Gastrocnemius medialis (tissue), 4 donors: ENCODE data around the gene ZBTB2.

Source experiments
- POLR2A ChIP-seq, 2 donors: fragments of 450-650 bp; IDR thresholded peaks; one replicate each; pipeline ENCODE4 v1.6.1; 2017; ENCODE audit warnings: antibody characterized with exemption in 2 of 2, mild to moderate bottlenecking in 2 of 2, moderate library complexity in 2 of 2
- TF ChIP-seq, protein P1 (sequence below), 5 experiments: fragments of 450-650 bp in 3 of 5; fragments of 200-600 bp in 2 of 5; sonication (generic) in 2 of 5; IDR thresholded peaks in 4 of 5; conservative IDR thresholded peaks in 1 of 5; 1 replicate in 4 of 5; 2 replicates in 1 of 5; pipeline ENCODE4 v1.5.1; 2016 to 2019; ENCODE audit warnings: antibody characterized with exemption in 5 of 5, mild to moderate bottlenecking in 3 of 5, moderate library complexity in 3 of 5

DNA sequence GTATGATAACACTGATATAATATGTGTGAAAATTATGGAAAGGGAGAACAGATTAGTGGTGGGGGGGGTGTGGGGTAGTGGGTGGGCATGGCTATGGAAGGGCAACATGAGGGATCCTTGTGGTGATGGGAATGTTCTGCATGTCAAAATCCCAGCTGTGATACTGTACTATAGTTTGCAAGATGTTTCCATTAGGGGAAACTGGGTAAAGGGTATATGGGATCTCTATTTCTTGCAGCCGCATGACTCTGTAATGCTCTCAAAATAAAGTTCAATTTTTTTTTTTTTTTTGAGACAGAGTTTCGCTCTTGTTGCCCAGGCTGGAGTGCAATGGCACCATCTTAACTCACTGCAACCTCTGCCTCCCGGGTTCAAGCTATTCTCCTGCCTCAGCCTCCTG is 14.3 kb downstream of the ZBTB2 start:
- no peak for TF ChIP-seq POLR2A (IDR thresholded peaks at IDR 0.05)
- TF ChIP-seq, protein P1, sequence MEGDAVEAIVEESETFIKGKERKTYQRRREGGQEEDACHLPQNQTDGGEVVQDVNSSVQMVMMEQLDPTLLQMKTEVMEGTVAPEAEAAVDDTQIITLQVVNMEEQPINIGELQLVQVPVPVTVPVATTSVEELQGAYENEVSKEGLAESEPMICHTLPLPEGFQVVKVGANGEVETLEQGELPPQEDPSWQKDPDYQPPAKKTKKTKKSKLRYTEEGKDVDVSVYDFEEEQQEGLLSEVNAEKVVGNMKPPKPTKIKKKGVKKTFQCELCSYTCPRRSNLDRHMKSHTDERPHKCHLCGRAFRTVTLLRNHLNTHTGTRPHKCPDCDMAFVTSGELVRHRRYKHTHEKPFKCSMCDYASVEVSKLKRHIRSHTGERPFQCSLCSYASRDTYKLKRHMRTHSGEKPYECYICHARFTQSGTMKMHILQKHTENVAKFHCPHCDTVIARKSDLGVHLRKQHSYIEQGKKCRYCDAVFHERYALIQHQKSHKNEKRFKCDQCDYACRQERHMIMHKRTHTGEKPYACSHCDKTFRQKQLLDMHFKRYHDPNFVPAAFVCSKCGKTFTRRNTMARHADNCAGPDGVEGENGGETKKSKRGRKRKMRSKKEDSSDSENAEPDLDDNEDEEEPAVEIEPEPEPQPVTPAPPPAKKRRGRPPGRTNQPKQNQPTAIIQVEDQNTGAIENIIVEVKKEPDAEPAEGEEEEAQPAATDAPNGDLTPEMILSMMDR (IDR thresholded peaks at IDR 0.05 in 4 of 5, conservative IDR thresholded peaks at IDR 0.05 in 1 of 5) = no peak
